HG03097 (cell line): Measurements from ENCODE around the gene SERBP1.
"Not testable (repeated sequence)": the region's sequence is repeated elsewhere in the genome, so short reads cannot be mapped to it uniquely, and the experiment has no call there.

ENCODE experiments used
- ATAC-seq: cut with Tn5 transposase; IDR thresholded peaks from one replicate; pipeline ENCODE4 v1.9.1; 2021; ENCODE audit not compliant: unreplicated experiment, low FRiP score

SERBP1 gene

DNA sequence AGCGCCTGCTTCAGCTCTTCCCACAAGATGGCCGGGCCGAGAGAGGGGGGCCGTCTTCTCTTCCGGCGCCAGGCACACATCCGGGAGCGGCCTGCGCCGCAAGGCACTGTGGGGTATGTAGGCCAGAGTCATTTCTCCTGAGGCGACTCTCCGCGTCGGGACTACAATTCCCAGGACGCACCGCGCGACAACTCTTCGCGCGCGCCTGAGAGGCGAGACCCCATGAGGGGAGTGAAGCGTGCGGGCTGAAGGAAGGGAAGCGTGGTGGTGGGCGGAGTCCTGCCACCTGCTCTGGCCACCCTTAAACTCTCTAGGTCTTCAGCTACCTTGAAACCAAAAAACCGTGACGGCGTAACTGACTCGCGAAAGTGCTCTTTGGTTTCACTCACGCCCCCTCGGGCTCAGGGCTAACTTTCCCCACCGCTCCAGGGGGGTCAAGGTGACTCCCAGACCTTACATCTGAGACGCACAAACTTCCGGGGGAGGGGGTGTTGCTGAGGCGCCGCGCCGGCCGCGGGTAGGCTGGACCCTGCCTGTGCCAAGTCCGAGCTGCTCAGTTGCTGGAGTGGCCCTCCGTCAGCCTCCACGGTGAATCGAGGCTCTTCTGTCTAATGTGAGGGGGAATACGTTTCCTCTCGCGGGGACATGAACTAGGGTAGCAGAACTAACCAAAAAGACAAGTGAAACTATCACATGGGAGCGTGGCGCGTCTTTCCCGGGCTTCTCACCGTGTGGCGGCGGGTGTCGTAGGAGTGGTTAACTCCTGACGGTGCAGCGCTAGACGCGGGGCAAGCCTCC lies at the start of gene SERBP1:
Gene SERBP1, minus strand, starts transcription at position 45 of the 798 bp plus-strand sequence. CDS start 102 bp downstream, outside the sequence.
- ATAC-seq, result peak; percentile 90

DNA sequence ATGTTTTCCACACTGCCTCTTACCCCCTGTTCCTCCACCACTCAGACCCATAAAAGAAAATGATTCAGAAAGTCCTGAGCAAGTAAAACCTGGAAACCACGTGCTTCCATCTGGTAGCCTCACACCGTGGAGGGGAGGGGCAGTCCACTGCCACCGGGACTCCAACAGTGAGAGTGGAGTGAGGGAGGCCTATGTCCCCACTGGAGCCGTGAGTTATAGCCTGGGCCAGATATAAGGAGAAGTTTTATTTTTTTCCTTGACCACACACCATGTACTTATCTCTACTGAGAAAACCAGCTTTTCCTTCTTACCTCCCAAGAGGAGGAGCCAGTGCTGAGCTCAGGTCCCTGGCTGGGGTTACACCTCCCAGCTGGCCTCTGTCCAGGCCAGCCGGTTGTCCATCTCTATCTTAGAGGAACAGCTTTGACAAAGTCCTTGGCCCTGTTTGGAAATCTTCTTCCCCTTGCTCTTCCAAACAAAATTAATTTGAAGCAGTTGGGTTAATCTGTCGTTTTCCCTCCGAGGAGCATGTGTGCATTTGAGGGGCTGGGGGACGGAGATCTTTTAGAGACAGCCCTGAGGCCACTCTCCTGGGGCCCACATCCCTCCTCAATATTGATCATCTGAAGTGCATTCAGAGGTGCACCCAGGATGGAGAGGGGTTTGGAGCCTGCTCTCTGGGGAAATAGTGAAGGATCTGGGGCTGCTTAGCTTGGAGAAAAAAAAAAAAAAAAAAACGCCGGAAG lies 49.1 kb upstream of the SERBP1 start:
- ATAC-seq, result no peak

DNA sequence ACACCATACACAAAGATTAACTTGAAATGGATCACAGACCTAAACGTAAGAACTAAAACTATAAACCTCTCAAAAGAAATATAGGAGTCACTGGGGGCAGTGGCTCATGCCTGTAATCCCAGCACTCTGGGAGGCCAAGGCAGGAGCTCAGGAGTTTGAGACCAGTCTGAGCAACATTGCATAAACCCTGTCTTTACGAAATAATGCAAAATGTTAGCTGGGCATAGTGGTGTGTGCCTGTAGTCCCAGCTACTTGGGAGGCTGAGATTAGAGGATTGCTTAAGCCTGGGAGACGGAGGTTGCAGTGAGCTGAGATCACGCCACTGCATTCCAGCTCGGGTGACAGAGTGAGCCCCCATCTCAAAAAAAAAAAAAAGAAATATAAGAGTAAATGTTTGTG lies 46.7 kb upstream of the SERBP1 start:
- ATAC-seq, result no peak

- no peak for ATAC-seq
Observed at GRCh38 chr1:67476006-67476482, 45.8 kb upstream of the SERBP1 start.

GRCh38 chr1:67472056-67472455 lies 41.9 kb upstream of the SERBP1 start:
- ATAC-seq, result no peak

DNA sequence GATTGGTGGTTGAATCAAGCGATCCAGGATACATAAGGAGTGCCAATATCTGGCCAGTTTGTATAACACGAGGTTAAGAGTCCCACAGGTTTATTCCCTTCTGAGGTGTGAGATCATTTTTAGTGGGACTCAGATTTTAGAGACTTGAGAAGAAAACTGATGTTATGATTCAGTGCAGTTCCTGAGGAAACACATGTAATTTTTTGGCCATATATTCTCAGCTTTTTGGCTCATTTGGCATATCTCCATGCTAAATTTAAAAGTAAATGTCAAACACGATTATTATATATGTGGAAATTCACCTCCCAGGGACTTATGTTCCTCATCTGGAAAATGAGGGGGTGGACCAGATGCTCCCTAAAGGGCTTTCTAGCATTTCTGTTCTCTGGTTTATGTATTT lies 39.2 kb upstream of the SERBP1 start:
- no peak for ATAC-seq

- no peak for ATAC-seq
Observed at GRCh38 chr1:67468066-67468718, 38.0 kb upstream of the SERBP1 start.

DNA sequence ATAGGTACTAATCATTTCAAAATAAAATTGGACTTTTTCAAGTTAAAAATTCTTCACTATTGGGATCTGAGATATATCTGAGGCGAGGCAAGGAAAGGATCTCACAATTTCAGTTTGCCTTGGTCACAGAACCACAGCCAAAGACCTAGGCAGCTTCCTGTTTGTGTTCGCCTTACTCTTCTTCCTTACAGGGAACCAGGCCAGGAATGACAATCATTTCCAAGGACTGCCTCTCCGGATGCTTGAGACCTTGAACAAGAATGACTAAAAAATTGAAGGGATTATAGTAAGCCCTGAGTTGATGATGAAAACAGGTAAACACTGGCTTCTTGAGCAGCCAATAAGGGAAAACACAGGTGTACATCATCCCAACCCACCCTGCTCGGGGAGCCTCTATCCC lies 35.2 kb upstream of the SERBP1 start:
- no peak for ATAC-seq

GRCh38 chr1:67464746-67465145 lies 34.5 kb upstream of the SERBP1 start:
- no peak for ATAC-seq

DNA sequence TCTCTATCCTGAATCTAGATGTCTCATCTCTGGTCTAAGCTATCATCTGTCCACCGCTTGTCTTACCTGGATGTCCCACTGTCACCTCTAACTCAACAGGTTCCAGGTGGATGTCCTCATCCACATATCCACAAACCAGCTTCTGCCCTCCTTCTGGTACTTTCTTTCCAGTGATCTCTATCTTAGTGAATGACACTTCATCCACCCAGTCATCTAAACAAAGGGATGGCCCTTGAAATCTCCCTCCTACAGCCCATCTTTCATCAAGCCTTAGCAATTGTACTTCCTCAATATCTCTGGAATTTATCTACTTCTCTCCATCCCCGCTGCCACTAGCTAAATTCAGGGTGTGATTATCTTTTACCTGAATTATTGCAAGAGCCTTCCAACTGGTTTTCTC lies 33.9 kb upstream of the SERBP1 start:
- ATAC-seq, result no peak

DNA sequence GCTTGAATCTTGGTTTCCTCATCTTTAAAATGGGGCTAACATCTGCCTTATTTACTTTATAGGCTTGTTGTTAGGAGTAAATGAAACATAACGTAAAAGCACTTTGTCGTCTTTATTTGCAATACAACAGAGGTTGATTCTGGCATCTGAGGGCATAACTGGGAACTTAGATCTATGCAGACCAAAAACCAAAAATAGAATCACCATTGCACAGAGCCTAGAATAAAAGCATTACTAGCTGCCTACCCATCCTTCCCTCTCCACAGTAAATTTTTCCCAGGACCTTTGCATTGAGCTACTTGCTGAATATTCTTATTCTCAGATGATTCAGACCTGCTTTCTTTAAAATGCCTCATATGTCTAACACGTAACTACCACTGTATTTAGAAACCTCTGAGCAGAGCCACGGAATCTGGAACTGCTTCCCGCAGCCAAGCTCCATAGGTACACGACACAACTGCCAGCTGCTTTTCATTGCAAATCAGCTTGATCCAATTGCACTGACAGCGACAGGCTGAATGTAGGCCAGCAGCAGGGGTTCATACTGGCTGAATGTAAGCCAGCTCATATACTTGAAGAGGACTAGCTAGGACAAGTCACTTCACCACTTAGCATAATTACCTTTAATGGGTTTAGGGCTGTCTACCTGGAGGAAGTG lies 33.2 kb upstream of the SERBP1 start:
- no peak for ATAC-seq

DNA sequence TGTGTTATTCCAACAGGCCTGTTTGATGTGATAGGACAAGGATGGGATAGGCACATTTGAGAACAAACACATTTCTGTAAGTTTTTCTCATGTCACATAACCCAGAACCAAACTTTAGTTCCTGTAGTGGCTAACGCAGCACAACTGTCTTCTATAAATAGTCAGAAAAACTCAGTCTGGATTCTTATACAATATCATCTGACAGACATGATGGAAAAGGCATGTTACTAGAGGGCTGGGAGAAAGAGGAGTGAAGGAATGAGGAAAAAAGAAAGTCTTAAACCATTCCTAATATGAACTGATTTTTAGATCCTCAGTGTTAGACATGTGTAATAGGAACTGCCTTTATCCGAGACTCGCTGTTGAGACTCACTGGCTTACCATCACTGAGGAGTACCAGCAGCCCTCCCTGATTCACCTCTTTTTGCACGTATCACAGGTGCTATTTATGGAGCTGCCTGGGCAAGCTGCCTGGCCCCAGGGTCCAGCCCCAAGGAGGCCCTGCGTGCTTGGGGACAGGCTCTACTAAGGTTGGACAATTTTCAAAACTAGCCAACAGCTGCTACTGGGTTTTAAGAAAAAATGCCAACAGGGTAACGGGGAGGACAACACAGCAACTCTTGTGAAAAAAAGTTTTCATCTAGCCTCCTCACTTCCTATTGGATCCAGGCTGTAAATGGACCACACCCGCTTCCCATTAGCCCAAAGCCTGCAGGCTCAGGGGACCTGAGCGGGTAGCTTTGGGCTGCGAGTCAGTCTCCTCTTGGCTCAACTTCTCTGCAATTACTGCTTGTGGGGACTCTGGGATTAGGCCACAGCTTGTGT lies 30.7 kb upstream of the SERBP1 start:
- no peak for ATAC-seq

- no peak for ATAC-seq
Observed at GRCh38 chr1:67459068-67459467, 28.9 kb upstream of the SERBP1 start.

DNA sequence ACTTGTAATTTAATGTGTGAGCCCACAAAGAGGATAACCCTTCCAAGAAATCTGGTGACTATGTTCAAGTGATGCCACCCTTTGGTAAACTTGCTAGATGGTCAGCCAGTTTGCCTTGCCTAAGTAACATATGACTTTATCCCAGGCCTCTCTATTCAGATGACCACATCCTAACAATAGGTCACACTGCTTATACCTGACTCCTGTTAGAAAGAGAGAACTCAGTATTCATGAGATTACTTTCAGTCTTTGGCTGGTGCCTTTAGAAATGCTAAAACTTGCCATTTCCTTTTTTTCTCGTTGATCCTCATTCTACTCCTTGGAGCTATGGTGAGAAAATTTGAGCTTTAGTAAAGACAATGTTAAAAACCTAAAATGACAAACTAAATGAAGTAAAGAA lies 28.5 kb upstream of the SERBP1 start:
- ATAC-seq, result no peak

GRCh38 chr1:67457247-67457646 lies 27.0 kb upstream of the SERBP1 start:
- no peak for ATAC-seq

- ATAC-seq, result no peak
Observed at GRCh38 chr1:67451815-67452214, 21.6 kb upstream of the SERBP1 start.

GRCh38 chr1:67451356-67451755 lies 21.2 kb upstream of the SERBP1 start:
- ATAC-seq, result no peak

DNA sequence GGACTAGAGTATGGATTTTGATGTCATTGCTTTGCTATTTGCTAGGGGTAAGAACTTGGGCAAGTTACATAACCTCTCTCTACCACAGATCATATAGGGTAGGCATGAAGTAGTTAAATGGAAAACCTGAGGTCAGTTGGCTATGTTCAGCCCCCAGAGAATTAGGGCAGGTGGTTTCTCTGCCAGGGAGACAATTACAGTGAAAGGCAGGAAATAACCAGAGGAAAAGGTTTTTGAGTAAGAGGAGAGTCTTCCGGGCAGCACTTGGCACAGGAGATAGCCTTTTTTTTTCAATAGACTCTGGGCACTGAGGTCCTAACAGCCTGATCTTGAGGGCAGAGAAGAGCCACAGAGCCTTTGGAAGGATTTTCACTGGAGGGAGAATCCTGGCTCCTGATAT lies 16.7 kb upstream of the SERBP1 start:
- ATAC-seq, result no peak

DNA sequence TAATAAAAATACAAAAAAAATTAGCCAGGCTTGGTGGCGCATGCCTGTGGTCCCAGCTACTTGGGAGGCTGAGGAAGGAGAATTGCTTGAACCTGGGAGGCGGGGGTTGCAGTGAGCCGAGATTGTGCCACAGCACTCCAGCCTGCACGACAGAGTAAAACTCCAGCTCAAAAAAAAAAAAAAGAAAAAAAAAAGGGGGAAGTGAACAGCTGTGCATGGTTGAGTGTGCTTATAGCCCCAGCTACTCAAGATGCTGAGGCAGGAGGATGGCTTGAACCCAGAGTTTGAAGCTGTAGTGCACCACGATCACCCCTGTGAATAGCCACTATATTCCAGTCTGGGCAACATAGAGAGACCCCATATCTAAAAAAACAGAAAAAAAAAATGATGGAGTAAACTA lies 15.8 kb upstream of the SERBP1 start:
- not testable (repeated sequence) for ATAC-seq

DNA sequence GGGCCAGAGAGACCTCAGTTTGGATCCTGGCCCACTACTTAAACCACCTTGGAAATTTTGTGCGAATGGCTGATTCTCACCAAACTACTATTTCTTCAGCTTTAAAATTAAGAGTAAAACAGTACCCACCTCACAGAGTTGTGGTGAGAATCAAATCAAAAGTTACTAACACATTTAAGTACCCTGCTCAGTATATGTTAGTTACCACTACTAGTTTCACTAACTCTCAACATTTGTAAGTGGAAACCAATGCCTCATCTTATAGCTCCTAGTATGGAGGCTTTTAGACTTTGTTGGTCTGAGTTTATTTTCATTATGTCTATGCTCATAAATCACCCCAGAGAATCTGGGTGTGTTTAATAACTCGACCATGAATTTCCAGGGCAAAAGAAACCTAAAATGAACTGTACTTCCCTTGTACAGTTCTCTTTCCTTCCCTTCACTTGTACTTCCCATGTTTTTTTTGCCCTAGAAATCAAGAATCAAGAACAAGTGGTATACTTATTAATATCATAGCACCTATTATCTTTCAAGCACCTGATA lies 11.6 kb upstream of the SERBP1 start:
- no peak for ATAC-seq
